WTC11 (cell line): ENCODE data around the gene SEC24B. TPM values are rescaled to one million over a fixed set of nuclear protein-coding genes. Genes with fewer than 3 reads are reported as not detected.

Source experiments
- ATAC-seq: fragments of 200-7000 bp; cut with Tn5 transposase; 2 replicates; pipeline ENCODE4 v1.10.0; 2021; ENCODE audit warnings: mild to moderate bottlenecking, moderate library complexity
- CTCF ChIA-PET: fragments of 300-600 bp; sonication (Branson Sonifier 250); formaldehyde crosslinking; loops from one replicate; lab custom pipeline; 2021; ENCODE audit warnings: antibody characterized with exemption; lab: Charles Lee
- POLR2A ChIA-PET: fragments of 350-600 bp; sonication (Branson Sonifier 250); formaldehyde crosslinking; loops from one replicate; lab custom pipeline; 2021; ENCODE audit warnings: antibody characterized with exemption; lab: Charles Lee
- DNase-seq: peaks from one replicate; pipeline ENCODE4 v3.0.0; 2021; ENCODE audit warnings: low spot score
- H3K27ac Mint-ChIP-seq: 2 replicates; pipeline ENCODE4 v1.8.0; 2021; ENCODE audit warnings: mixed read lengths
- H3K27me3 Mint-ChIP-seq: 2 replicates; pipeline ENCODE4 v1.8.0; 2021; ENCODE audit warnings: low read depth, mild to moderate bottlenecking, moderate library complexity, mixed read lengths
- H3K36me3 Mint-ChIP-seq: 2 replicates; pipeline ENCODE4 v1.8.0; 2021; ENCODE audit warnings: mixed read lengths
- H3K4me1 Mint-ChIP-seq: 2 replicates; pipeline ENCODE4 v1.8.0; 2022; ENCODE audit warnings: mixed read lengths
- H3K4me3 Mint-ChIP-seq: 2 replicates; pipeline ENCODE4 v1.8.0; 2021; ENCODE audit warnings: mild to moderate bottlenecking, moderate library complexity, mixed read lengths
- H3K9me3 Mint-ChIP-seq: 2 replicates; pipeline ENCODE4 v1.8.0; 2021; ENCODE audit warnings: mixed read lengths
- CDX4 ChIP-seq: fragments of 250-450 bp; sonication (Bioruptor Pico); IDR thresholded peaks from 2 replicates; pipeline ENCODE4 v1.9.0; 2021; ENCODE audit warnings: moderate library complexity, mild to moderate bottlenecking, inconsistent platforms, borderline replicate concordance
- EMX1 ChIP-seq: fragments of 250-450 bp; sonication (Bioruptor Pico); IDR thresholded peaks from 2 replicates; pipeline ENCODE4 v1.8.0; 2021; ENCODE audit warnings: mild to moderate bottlenecking
- ETV6 ChIP-seq: sonication (generic); formaldehyde crosslinking; IDR thresholded peaks from 2 replicates; pipeline ENCODE4 v1.8.1; 2022; ENCODE audit warnings: mild to moderate bottlenecking, missing genetic modification reagents
- FOXP4 ChIP-seq: sonication (generic); formaldehyde crosslinking; IDR thresholded peaks from 2 replicates; pipeline ENCODE4 v1.8.0; 2022; ENCODE audit warnings: mild to moderate bottlenecking, missing genetic modification reagents
- GABPB1 ChIP-seq: sonication (generic); formaldehyde crosslinking; IDR thresholded peaks from 2 replicates; pipeline ENCODE4 v1.8.1; 2023; ENCODE audit warnings: mild to moderate bottlenecking, missing genetic modification reagents
- JAZF1 ChIP-seq: fragments of 250-450 bp; sonication (Bioruptor Pico); IDR thresholded peaks from 2 replicates; pipeline ENCODE4 v1.9.0; 2021; ENCODE audit warnings: moderate library complexity, mild to moderate bottlenecking, inconsistent platforms
- KAT7 ChIP-seq: sonication (generic); formaldehyde crosslinking; IDR thresholded peaks from 2 replicates; pipeline ENCODE4 v1.8.1; 2023; ENCODE audit warnings: missing genetic modification reagents, mild to moderate bottlenecking, borderline replicate concordance
- MAX ChIP-seq: sonication (generic); formaldehyde crosslinking; IDR thresholded peaks from 2 replicates; pipeline ENCODE4 v1.8.0; 2022; ENCODE audit warnings: mild to moderate bottlenecking, missing genetic modification reagents
- NFYB ChIP-seq: sonication (generic); formaldehyde crosslinking; conservative IDR thresholded peaks from 2 replicates; pipeline ENCODE4 v1.8.0; 2022; ENCODE audit warnings: low read depth, missing genetic modification reagents
- PRRX2 ChIP-seq: fragments of 250-450 bp; sonication (Bioruptor Pico); IDR thresholded peaks from 2 replicates; pipeline ENCODE4 v1.8.0; 2021; ENCODE audit warnings: mild to moderate bottlenecking
- SMAD4 ChIP-seq: sonication (generic); formaldehyde crosslinking; IDR thresholded peaks from 2 replicates; pipeline ENCODE4 v1.8.0; 2022; ENCODE audit warnings: mild to moderate bottlenecking, missing genetic modification reagents
- SP1 ChIP-seq: sonication (generic); formaldehyde crosslinking; conservative IDR thresholded peaks from 2 replicates; pipeline ENCODE4 v1.8.1; 2022; ENCODE audit warnings: missing genetic modification reagents
- STAT6 ChIP-seq: sonication (generic); formaldehyde crosslinking; conservative IDR thresholded peaks from 2 replicates; pipeline ENCODE4 v1.8.1; 2023; ENCODE audit warnings: mild to moderate bottlenecking, low read depth, missing genetic modification reagents, moderate library complexity
- TEAD1 ChIP-seq: sonication (generic); formaldehyde crosslinking; IDR thresholded peaks from 2 replicates; pipeline ENCODE4 v1.8.0; 2022; ENCODE audit warnings: mild to moderate bottlenecking, missing genetic modification reagents
- ZBTB21 ChIP-seq: sonication (generic); formaldehyde crosslinking; IDR thresholded peaks from 2 replicates; pipeline ENCODE4 v1.8.1; 2023; ENCODE audit warnings: mild to moderate bottlenecking, missing genetic modification reagents, borderline replicate concordance
- ZNF121 ChIP-seq: sonication (generic); formaldehyde crosslinking; IDR thresholded peaks from 2 replicates; pipeline ENCODE4 v1.8.0; 2023; ENCODE audit warnings: missing genetic modification reagents
- ZNF396 ChIP-seq: fragments of 250-450 bp; sonication (Bioruptor Pico); IDR thresholded peaks from 2 replicates; pipeline ENCODE4 v1.8.0; 2021; ENCODE audit warnings: mild to moderate bottlenecking, moderate library complexity, borderline replicate concordance
- ZNF532 ChIP-seq: fragments of 250-450 bp; sonication (Bioruptor Pico); IDR thresholded peaks from 2 replicates; pipeline ENCODE4 v1.9.0; 2021; ENCODE audit warnings: mild to moderate bottlenecking, borderline replicate concordance
- total RNA-seq: library from RNA; stranded (reverse); gene quantifications from 3 replicates; pipeline ENCODE4 v1.2.3, GENCODE V29; 2021
- TF ChIP-seq, protein P1 (sequence below): fragments of 250-450 bp; sonication (Bioruptor Pico); conservative IDR thresholded peaks from 2 replicates; pipeline ENCODE4 v1.9.0; 2021; ENCODE audit warnings: mild to moderate bottlenecking

Gene SEC24B
- total RNA-seq, 1 experiment from 2014 or later, result 24.0 TPM

DNA sequence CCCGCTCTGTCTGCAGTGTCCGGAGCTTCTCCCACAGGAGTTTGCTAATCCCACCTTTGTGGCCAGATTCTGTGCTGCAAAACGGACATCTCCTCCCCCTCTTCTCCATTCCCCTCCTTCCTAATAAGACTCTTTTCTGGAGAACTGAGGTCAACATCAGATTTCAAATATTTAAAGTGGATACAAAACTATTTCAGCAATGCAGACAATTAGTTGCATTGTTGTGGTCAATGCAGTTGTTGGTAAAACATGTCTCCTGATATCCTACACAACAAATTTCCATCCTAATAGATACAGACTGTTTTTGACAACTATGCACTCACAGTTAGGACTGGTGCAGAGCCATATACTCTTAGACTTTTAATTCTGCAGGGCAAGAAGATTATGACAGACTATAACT lies 121.4 kb downstream of the SEC24B start:
- Mint-ChIP-seq H3K4me1 (peaks cover 18% of the 10 kb centered on the region), H3K36me3 (peaks cover 6% of the 10 kb centered on the region; the same call in 1 of the 2 replicates), H3K9me3 (peaks cover 8% of the 10 kb centered on the region), H3K4me3 (no peak overlapping the region), H3K27me3 (peaks cover 6% of the 10 kb centered on the region), H3K27ac (no peak overlapping the region)
- DNase-seq (no peak), ATAC-seq (no peak)
- POLR2A ChIA-PET, result no interaction called here
- TF ChIP-seq TEAD1 (CRISPR knock-in tag) (no peak), ETV6 (CRISPR knock-in tag) (no peak), SP1 (CRISPR knock-in tag) (no peak), SMAD4 (CRISPR knock-in tag) (no peak), JAZF1 (CRISPR knock-in tag) (no peak), FOXP4 (CRISPR knock-in tag) (no peak), ZNF532 (CRISPR knock-in tag) (no peak), NFYB (no peak), STAT6 (CRISPR knock-in tag) (no peak), GABPB1 (CRISPR knock-in tag) (no peak)
- TF ChIP-seq, protein P1, sequence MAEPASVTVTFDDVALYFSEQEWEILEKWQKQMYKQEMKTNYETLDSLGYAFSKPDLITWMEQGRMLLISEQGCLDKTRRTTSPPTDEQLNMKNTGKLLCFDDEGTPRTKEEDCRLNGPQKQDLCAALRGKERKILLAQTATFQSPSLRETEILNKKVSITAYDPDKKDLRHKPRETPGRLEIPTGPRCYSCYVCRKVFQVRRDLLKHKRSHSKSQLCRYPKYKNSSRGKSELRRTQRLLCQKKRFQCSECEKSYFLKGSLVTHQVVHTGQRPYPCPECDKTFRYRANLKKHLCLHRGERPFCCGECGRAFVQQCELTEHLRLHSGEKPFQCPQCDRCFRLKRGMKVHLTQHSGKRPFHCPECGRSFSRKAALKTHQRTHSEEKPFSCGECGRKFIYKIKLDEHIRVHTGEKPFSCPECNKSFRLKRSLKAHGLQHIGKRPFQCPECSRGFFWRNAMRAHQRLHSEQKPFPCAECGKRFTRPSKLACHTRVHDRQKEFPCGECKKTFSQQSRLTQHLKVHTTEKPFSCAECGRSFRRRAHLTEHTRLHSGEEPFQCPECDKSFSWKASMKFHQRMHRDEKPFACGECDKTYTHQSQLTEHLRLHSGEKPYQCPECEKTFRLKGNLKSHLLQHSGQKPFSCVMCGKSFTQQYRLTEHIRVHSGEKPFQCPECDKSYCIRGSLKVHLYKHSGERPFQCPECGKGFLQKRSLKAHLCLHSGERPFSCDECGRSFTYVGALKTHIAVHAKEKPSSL, result no peak
- CTCF ChIA-PET, result interaction anchor here (1.2 kb wide), 1 partner anchor 122 kb away, joined by 3 read pairs; no protein-coding TSS in a partner anchor

DNA sequence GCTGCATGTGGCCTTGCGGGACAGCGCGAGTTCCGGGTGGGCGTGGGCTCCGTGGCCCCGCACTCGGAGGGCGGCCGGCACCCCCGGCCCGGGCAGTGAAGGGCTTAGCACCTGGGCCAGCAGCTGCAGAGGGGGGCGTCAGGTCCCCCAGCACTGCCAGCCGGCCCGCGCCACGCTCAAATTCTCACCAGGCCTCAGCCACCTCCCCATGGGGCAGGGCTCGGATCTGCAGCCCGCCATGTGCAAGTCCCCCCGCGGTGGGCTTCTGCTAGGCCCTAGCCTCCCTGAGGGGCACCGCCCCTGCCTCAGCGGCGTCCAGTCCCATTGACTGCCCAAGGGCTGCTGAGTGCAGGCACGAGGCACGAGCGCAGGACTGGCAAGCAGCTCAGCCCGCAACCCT lies 123.8 kb downstream of the SEC24B start:
- Mint-ChIP-seq H3K36me3 (peaks cover 6% of the 10 kb centered on the region; the same call in 1 of the 2 replicates), H3K27ac (no peak overlapping the region), H3K9me3 (peaks cover 8% of the 10 kb centered on the region), H3K4me3 (no peak overlapping the region), H3K27me3 (peaks cover 6% of the 10 kb centered on the region), H3K4me1 (peaks cover 32% of the 10 kb centered on the region)
- CTCF ChIA-PET, result no interaction called here
- no peak for DNase-seq
- POLR2A ChIA-PET, result no interaction called here
- no peak for ATAC-seq
- TF ChIP-seq ZNF532 (CRISPR knock-in tag) (no peak), ZNF121 (CRISPR knock-in tag) (no peak), EMX1 (CRISPR knock-in tag) (no peak), PRRX2 (CRISPR knock-in tag) (no peak), JAZF1 (CRISPR knock-in tag) (no peak), MAX (no peak), KAT7 (no peak), CDX4 (no peak), ZNF396 (CRISPR knock-in tag) (no peak), ZBTB21 (CRISPR knock-in tag) (no peak)
